Brain pericyte (primary cell): Measurements from ENCODE around the gene UBAC2.
"Not testable (repeated sequence)": the region's sequence is repeated elsewhere in the genome, so short reads cannot be mapped to it uniquely, and the experiment has no call there.

Experiments used
- DNase-seq: peaks from one replicate; pipeline ENCODE4 v3.0.0-alpha.2; 2012; ENCODE audit warnings: low read depth, low spot score

The UBAC2 gene

GRCh38 chr13:99376924-99377323 is 176.3 kb downstream of the UBAC2 start:
- no peak for DNase-seq

GRCh38 chr13:99377641-99378040 is 177.0 kb downstream of the UBAC2 start:
- DNase-seq: no peak

GRCh38 chr13:99378985-99379733 is 178.5 kb downstream of the UBAC2 start:
- no peak for DNase-seq

GRCh38 chr13:99379856-99380801 is 179.5 kb downstream of the UBAC2 start:
- DNase-seq: no peak

GRCh38 chr13:99380921-99381645 is 180.4 kb downstream of the UBAC2 start:
- DNase-seq: no peak

GRCh38 chr13:99381766-99382165 is 181.1 kb downstream of the UBAC2 start:
- DNase-seq: no peak

GRCh38 chr13:99382428-99383133 is 181.9 kb downstream of the UBAC2 start:
- no peak for DNase-seq

GRCh38 chr13:99383511-99383921 is 182.9 kb downstream of the UBAC2 start:
- no peak for DNase-seq

- no peak for DNase-seq
Observed at GRCh38 chr13:99383946-99384345, 183.3 kb downstream of the UBAC2 start.

- DNase-seq: no peak
Observed at GRCh38 chr13:99384468-99384867, 183.8 kb downstream of the UBAC2 start.

- DNase-seq: no peak
Observed at GRCh38 chr13:99385161-99385560, 184.5 kb downstream of the UBAC2 start.

- no peak for DNase-seq
Observed at GRCh38 chr13:99385940-99386339, 185.3 kb downstream of the UBAC2 start.

- DNase-seq: no peak
Observed at GRCh38 chr13:99386495-99386894, 185.8 kb downstream of the UBAC2 start.

- DNase-seq: no peak
Observed at GRCh38 chr13:99386911-99387788, 186.5 kb downstream of the UBAC2 start.

GRCh38 chr13:99388334-99388923 is 187.8 kb downstream of the UBAC2 start:
- DNase-seq: no peak

GRCh38 chr13:99389094-99389493 is 188.4 kb downstream of the UBAC2 start:
- DNase-seq: not testable (repeated sequence)

GRCh38 chr13:99389520-99390304 is 189.1 kb downstream of the UBAC2 start:
- DNase-seq: no peak

GRCh38 chr13:99390601-99391000 is 189.9 kb downstream of the UBAC2 start:
- no peak for DNase-seq

- DNase-seq: no peak
Observed at GRCh38 chr13:99391781-99392469, 191.3 kb downstream of the UBAC2 start.
